Astrocyte (in vitro differentiated cells and primary cell): Measurements from ENCODE around the gene MYO9A.

Experiments
- EZH2 ChIP-seq: IDR thresholded peaks from 2 replicates; pipeline ENCODE4 v1.6.1; 2012; ENCODE audit warnings: mild to moderate bottlenecking, low read length, inconsistent platforms; ENCODE audit not compliant: insufficient read depth
- TF ChIP-seq, protein P1 (sequence below): IDR thresholded peaks from 2 replicates; pipeline ENCODE4 v1.5.1; 2011; ENCODE audit warnings: low read depth, mild to moderate bottlenecking, inconsistent platforms, low read length, moderate library complexity; ENCODE audit not compliant: insufficient read depth

DNA sequence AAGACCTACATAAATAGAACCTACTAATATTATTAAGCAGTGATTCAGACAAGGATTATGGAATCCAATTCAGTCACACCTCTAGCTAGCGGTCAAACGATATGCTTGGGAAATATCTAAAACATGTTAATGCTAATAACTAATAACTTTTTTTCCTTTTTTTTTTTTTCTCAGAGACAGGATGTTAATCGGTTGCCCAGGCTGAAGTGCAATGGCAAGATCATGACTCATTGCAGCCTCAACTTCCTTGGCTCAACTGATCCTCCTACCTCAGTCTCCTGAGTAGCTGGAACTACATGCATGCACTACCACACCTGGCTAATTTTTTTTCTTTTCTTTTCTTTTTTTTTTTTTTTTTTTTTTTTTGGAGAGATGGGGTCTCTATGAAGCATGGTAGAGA, 183.5 kb downstream of the MYO9A start:
- no peak for TF ChIP-seq EZH2
- TF ChIP-seq, protein P1, sequence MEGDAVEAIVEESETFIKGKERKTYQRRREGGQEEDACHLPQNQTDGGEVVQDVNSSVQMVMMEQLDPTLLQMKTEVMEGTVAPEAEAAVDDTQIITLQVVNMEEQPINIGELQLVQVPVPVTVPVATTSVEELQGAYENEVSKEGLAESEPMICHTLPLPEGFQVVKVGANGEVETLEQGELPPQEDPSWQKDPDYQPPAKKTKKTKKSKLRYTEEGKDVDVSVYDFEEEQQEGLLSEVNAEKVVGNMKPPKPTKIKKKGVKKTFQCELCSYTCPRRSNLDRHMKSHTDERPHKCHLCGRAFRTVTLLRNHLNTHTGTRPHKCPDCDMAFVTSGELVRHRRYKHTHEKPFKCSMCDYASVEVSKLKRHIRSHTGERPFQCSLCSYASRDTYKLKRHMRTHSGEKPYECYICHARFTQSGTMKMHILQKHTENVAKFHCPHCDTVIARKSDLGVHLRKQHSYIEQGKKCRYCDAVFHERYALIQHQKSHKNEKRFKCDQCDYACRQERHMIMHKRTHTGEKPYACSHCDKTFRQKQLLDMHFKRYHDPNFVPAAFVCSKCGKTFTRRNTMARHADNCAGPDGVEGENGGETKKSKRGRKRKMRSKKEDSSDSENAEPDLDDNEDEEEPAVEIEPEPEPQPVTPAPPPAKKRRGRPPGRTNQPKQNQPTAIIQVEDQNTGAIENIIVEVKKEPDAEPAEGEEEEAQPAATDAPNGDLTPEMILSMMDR, result no peak
